VCaP (cell line): ENCODE results near the gene NOS1.

Experiments
- H3K27ac ChIP-seq: fragments of 450-650 bp; 2 replicates; pipeline ENCODE4 v1.5.1; 2017
- CTCF ChIP-seq: fragments of 450-650 bp; conservative IDR thresholded peaks from 2 replicates; pipeline ENCODE4 v1.5.1; 2017; ENCODE audit warnings: mild to moderate bottlenecking, moderate library complexity

Gene NOS1

GRCh38 chr12:117272690-117273089, 88.7 kb downstream of the NOS1 start:
- no peak overlapping the region for H3K27ac ChIP-seq
- no peak for TF ChIP-seq CTCF

GRCh38 chr12:117262749-117263148, 98.7 kb downstream of the NOS1 start:
- no peak overlapping the region for H3K27ac ChIP-seq
- TF ChIP-seq CTCF: no peak

- TF ChIP-seq CTCF: no peak
- no peak overlapping the region for H3K27ac ChIP-seq
Observed at GRCh38 chr12:117261247-117261646, 100.2 kb downstream of the NOS1 start.

GRCh38 chr12:117255386-117255785, 106.0 kb downstream of the NOS1 start:
- no peak for TF ChIP-seq CTCF
- no peak overlapping the region for H3K27ac ChIP-seq

- TF ChIP-seq CTCF: no peak
- H3K27ac ChIP-seq: no peak overlapping the region
Observed at GRCh38 chr12:117243488-117243887, 117.9 kb downstream of the NOS1 start.

GRCh38 chr12:117241697-117242096, 119.7 kb downstream of the NOS1 start:
- no peak overlapping the region for H3K27ac ChIP-seq
- TF ChIP-seq CTCF: no peak

GRCh38 chr12:117240081-117240755, 121.2 kb downstream of the NOS1 start:
- no peak overlapping the region for H3K27ac ChIP-seq
- TF ChIP-seq CTCF: no peak
